GM12873 (cell line): ENCODE results near the gene SH3PXD2B.
A peak's percentile ranks its signal among the peaks of the same experiment; 100 is the strongest.

ENCODE experiments used
- TF ChIP-seq, protein P1 (sequence below): IDR thresholded peaks from 2 replicates; pipeline ENCODE4 v1.5.1; 2012; ENCODE audit warnings: low read depth, mild to moderate bottlenecking, moderate library complexity, low read length, control low read depth; ENCODE audit not compliant: insufficient read depth; ENCODE audit errors: missing control alignments

The SH3PXD2B gene

DNA sequence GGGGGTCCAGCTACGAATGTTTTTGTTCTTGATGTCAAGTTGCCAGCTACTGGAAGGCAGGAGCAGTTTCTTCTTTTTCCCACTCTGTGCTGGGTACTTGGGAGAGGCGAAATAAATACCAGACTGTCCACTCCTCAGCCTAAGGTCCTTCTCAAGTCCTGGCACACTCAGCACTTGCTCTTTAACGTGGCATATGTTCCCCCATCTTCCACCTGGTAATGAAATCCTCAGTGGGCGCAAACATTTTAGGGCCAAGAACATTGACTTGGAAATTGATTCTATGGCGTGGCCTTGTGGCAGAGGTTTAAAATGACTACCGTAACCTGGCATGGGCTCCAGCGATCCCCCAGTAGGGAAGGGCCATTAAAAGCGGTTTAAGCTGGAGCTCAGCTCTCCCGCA lies 119.7 kb downstream of the SH3PXD2B start:
- TF ChIP-seq, protein P1, sequence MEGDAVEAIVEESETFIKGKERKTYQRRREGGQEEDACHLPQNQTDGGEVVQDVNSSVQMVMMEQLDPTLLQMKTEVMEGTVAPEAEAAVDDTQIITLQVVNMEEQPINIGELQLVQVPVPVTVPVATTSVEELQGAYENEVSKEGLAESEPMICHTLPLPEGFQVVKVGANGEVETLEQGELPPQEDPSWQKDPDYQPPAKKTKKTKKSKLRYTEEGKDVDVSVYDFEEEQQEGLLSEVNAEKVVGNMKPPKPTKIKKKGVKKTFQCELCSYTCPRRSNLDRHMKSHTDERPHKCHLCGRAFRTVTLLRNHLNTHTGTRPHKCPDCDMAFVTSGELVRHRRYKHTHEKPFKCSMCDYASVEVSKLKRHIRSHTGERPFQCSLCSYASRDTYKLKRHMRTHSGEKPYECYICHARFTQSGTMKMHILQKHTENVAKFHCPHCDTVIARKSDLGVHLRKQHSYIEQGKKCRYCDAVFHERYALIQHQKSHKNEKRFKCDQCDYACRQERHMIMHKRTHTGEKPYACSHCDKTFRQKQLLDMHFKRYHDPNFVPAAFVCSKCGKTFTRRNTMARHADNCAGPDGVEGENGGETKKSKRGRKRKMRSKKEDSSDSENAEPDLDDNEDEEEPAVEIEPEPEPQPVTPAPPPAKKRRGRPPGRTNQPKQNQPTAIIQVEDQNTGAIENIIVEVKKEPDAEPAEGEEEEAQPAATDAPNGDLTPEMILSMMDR, result no peak

- TF ChIP-seq, protein P1, result peak; percentile 37
Observed at GRCh38 chr5:172334196-172334595, 120.1 kb downstream of the SH3PXD2B start.

DNA sequence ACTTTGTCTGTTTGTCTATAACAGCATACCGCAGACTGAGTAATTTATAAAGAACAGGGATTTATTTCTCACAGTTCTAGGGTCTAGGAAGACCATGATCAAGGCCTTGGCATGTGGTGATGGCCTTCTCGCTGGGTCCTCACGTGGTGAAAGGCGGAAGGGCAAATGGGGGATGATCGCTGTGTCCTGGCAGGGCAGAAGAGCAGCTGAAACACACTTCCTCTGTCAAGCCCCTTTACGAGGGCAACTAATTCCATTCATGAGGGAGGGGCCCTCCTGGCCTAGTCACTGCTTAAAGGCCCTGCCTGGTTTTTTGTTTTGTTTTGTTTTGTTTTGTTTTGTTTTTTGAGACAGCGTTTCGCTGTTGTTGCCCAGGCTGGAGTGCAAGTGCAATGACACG lies 128.9 kb downstream of the SH3PXD2B start:
- TF ChIP-seq, protein P1, result no peak

DNA sequence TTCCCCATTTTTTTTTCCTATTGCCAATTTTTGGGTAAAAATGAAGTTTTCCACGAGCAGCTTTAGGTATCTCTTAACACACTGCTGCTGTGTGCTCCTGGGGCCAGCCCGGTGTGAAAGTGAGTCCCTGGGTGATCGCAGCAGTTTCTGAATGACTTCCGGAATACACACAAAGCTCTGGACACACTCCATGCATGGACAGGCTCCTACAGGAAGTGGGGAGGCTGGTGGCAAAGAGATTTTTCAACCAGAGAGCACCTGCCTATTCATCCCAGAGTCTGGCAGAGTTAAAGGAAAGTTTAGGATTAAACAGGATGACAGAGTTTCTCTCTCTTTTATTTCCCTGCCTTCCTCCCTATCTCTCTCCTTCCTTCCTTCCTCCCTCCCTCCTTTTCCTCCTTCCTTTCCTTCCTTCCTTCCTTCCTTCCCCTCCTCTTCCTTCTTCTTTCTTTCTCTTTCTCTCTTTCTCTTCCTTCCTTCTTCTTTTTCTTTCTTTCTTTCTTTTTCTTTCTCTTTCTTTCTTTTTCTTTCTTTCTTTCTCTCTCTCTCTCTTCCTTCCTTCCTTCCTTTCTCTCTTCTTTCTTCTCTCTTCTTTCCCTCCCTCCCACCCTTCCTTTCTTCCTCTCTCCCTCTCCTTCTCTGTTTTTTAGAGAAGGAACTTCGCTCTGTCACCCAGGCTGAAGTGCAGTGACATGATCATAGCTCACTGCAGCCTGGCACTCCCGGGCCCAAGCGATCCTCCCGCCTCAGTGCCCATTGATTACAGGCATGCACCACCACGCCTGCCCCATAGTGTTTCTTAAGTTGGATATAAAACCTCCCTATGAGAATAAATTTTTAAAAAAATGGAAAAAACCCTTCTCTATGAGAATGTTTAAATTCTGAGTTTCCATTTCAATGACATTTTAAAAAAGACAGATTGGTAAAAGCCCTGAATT lies 132.0 kb downstream of the SH3PXD2B start:
- TF ChIP-seq, protein P1, result no peak

GRCh38 chr5:172321593-172321992 lies 132.7 kb downstream of the SH3PXD2B start:
- TF ChIP-seq, protein P1, result no peak

GRCh38 chr5:172319708-172320441 lies 134.4 kb downstream of the SH3PXD2B start:
- TF ChIP-seq, protein P1, result no peak
